ENCODE measurements around the gene CD82. TPM values are rescaled to one million over a fixed set of nuclear protein-coding genes. Genes with fewer than 3 reads are reported as not detected.
"Not testable (repeated sequence)": the region's sequence is repeated elsewhere in the genome, so short reads cannot be mapped to it uniquely, and the experiment has no call there.

The CD82 gene
- total RNA-seq, 1 donor from 2014 or later, result 8.8 TPM

DNA sequence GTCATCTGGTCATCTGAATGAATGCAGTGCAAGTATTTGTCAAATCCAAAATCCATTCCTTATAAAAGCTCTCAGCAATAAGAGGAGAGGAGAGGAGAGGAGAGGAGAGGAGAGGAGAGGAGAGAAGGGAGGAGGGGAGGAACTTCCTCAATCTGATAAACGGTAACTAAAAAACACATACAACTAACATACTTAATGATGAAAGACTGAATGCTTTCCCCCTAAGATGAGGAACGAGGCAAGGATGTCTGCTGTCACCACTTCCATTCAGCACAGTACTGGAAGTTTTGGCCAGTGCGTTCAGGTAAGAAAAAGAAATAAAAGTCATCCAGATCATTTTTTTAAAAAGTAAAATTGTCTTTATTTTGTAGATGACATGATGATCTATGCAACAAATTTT lies 80.4 kb downstream of the CD82 start:
- H3F3A ChIP-seq (ENCODE audit: low read depth), result no peaks in the 10 kb centered on the region
- H2AFZ ChIP-seq (replicated peaks), result no peak overlapping the region
- H3K36me3 Mint-ChIP-seq, result no peaks in the 10 kb centered on the region
- H3K36me3 ChIP-seq, result no peaks in the 10 kb centered on the region
- no peak for DNase-seq (ENCODE audit: low spot score)
- H3K9ac ChIP-seq, result no peak overlapping the region
- H3K27ac Mint-ChIP-seq, result no peak overlapping the region
- H3K79me2 ChIP-seq (ENCODE audit: low read depth), result no peaks in the 10 kb centered on the region
- TF ChIP-seq EZH2phosphoT487 (IDR thresholded peaks at IDR 0.05), result no peak
- TF ChIP-seq, protein P1, sequence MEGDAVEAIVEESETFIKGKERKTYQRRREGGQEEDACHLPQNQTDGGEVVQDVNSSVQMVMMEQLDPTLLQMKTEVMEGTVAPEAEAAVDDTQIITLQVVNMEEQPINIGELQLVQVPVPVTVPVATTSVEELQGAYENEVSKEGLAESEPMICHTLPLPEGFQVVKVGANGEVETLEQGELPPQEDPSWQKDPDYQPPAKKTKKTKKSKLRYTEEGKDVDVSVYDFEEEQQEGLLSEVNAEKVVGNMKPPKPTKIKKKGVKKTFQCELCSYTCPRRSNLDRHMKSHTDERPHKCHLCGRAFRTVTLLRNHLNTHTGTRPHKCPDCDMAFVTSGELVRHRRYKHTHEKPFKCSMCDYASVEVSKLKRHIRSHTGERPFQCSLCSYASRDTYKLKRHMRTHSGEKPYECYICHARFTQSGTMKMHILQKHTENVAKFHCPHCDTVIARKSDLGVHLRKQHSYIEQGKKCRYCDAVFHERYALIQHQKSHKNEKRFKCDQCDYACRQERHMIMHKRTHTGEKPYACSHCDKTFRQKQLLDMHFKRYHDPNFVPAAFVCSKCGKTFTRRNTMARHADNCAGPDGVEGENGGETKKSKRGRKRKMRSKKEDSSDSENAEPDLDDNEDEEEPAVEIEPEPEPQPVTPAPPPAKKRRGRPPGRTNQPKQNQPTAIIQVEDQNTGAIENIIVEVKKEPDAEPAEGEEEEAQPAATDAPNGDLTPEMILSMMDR (IDR thresholded peaks at IDR 0.05), result no peak
- no peak for TF ChIP-seq EZH2 (IDR thresholded peaks at IDR 0.05)
- H3K4me1 ChIP-seq, result no peaks in the 10 kb centered on the region
- peaks cover 5% of the 10 kb centered on the region for H3K9me3 ChIP-seq (ENCODE audit: low read depth)
- H3K9me3 Mint-ChIP-seq, result peaks cover 23% of the 10 kb centered on the region
- no peaks in the 10 kb centered on the region for H4K20me1 ChIP-seq (ENCODE audit: low read depth)
- H3K4me3 ChIP-seq, result no peak overlapping the region
- H3K4me1 Mint-ChIP-seq, result no peaks in the 10 kb centered on the region
- H3K27ac ChIP-seq, result no peak overlapping the region
- H3K4me2 ChIP-seq, result no peak overlapping the region
- no peaks in the 10 kb centered on the region for H3K27me3 Mint-ChIP-seq (ENCODE audit: insufficient read depth, low read depth)
- no peak overlapping the region for H3K4me3 Mint-ChIP-seq
- H3K27me3 ChIP-seq, result no peaks in the 10 kb centered on the region

DNA sequence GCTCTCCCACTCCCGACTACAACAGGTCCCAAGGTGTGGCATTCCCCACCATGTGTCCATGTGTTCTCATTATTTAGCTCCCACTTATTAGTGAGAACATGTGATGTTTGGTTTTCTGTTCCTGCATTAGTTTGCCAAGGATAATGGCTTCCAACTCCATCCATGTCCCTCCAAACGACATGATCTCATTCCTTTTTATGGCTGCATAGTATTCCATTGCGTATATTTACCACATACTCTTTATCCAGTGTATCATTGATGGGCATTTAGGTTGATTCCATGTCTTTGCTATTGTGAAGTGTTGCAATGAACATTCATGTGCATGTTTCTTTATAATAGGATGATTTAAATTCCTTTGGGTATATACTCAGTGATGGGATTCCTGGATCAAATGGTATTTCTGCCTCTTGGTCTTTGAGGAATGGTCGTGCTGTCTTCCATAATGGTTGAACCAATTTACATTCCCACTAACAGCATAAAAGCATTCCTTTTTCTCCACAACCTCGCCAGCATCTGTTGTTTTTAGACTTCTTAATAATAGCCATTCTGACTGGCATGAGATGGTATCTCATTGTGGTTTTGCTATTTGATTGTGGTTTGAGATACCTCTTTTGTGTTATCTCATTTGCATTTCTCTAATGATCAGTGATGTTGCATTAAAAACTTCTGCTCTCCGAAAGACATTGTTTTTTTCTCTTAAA lies 81.9 kb downstream of the CD82 start:
- H3K36me3 ChIP-seq; H3K9me3 ChIP-seq (ENCODE audit: low read depth); DNase-seq (ENCODE audit: low spot score); H3K4me2 ChIP-seq; H3K4me1 ChIP-seq; H3K27me3 ChIP-seq; H3K79me2 ChIP-seq (ENCODE audit: low read depth); H3K27ac ChIP-seq; H3K4me3 ChIP-seq; H3K27ac Mint-ChIP-seq; H3K4me3 Mint-ChIP-seq; H3F3A ChIP-seq (ENCODE audit: low read depth); H2AFZ ChIP-seq (replicated peaks); H3K9ac ChIP-seq; H3K36me3 Mint-ChIP-seq; H4K20me1 ChIP-seq (ENCODE audit: low read depth); H3K27me3 Mint-ChIP-seq (ENCODE audit: insufficient read depth, low read depth): not testable (repeated sequence)
- peaks cover 12% of the 10 kb centered on the region for H3K4me1 Mint-ChIP-seq
- peaks cover 23% of the 10 kb centered on the region for H3K9me3 Mint-ChIP-seq

DNA sequence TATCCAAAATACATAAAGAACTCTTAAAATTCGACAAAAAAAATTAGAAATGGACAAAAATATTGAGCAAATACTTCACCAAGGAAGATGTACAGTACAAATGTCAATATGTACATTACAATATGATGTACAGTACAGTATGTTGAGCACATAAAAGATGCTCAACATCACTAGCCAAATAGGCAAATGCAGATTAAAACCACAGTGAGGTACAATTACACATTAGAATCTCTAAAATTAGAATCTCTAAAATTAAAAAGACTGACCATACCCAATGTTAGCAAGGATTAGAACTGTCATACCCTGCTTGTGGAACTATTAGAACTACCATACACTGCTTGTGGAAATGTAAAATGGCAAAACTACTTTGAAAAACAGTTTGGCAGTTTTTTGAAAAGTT lies 82.6 kb downstream of the CD82 start:
- no peak overlapping the region for H2AFZ ChIP-seq (replicated peaks)
- Mint-ChIP-seq H3K9me3 (peaks cover 18% of the 10 kb centered on the region), H3K27ac (no peak overlapping the region), H3K27me3 (ENCODE audit: insufficient read depth, low read depth) (peaks cover 3% of the 10 kb centered on the region), H3K36me3 (no peaks in the 10 kb centered on the region), H3K4me1 (peaks cover 12% of the 10 kb centered on the region), H3K4me3 (no peak overlapping the region)
- no peaks in the 10 kb centered on the region for H3F3A ChIP-seq (ENCODE audit: low read depth)
- H3K4me1 ChIP-seq, result no peaks in the 10 kb centered on the region
- H3K9me3 ChIP-seq (ENCODE audit: low read depth), result peaks cover 4% of the 10 kb centered on the region
- H3K36me3 ChIP-seq, result no peaks in the 10 kb centered on the region
- no peak for DNase-seq (ENCODE audit: low spot score)
- H3K79me2 ChIP-seq (ENCODE audit: low read depth), result no peaks in the 10 kb centered on the region
- no peak overlapping the region for H3K27ac ChIP-seq
- H3K4me3 ChIP-seq, result no peak overlapping the region
- no peaks in the 10 kb centered on the region for H4K20me1 ChIP-seq (ENCODE audit: low read depth)
- no peaks in the 10 kb centered on the region for H3K27me3 ChIP-seq
- H3K9ac ChIP-seq, result no peak overlapping the region
- H3K4me2 ChIP-seq, result no peak overlapping the region
- no peak for TF ChIP-seq EZH2 (IDR thresholded peaks at IDR 0.05)
- TF ChIP-seq EZH2phosphoT487 (IDR thresholded peaks at IDR 0.05), result no peak
- TF ChIP-seq, protein P1 (IDR thresholded peaks at IDR 0.05), result no peak

DNA sequence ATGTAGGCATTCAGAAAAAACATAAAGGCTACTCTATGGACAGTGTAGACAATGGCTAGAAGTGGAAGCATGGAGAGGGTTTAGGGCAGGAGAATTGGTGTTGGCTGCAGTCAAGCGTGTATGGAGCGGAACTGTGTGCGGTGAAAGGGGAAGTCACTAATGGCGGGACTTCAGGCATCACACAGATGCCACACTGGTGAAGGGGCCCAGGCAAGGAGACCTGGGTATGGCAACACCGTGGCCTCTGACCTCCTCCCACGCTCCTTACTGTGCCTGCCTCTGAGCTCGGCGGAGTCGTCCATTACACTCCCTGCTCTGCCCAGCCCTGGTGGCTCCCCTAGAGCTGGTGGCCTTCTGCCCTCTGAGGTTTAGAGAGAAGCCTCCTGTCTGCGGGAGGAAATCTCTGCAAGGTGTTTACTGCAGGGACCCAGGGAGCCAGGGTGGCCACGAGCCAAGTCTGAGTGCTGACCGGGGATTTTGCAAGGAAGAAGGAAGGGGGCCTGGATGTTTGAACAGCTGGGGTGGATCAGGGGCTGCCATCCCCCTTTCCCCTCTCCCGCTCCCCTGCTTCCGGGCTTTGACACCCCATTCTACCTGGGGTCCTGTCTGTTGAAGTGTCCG lies 86.2 kb downstream of the CD82 start:
- DNase-seq (ENCODE audit: low spot score), result no peak
- Mint-ChIP-seq H3K9me3 (peaks cover 7% of the 10 kb centered on the region), H3K36me3 (no peaks in the 10 kb centered on the region), H3K4me1 (peaks cover 17% of the 10 kb centered on the region), H3K4me3 (no peak overlapping the region), H3K27ac (peak overlapping the region; percentile 60), H3K27me3 (ENCODE audit: insufficient read depth, low read depth) (peaks cover 6% of the 10 kb centered on the region)
- H3K9me3 ChIP-seq (ENCODE audit: low read depth), result no peaks in the 10 kb centered on the region
- H4K20me1 ChIP-seq (ENCODE audit: low read depth), result no peaks in the 10 kb centered on the region
- H3K36me3 ChIP-seq, result no peaks in the 10 kb centered on the region
- no peaks in the 10 kb centered on the region for H3K79me2 ChIP-seq (ENCODE audit: low read depth)
- H3F3A ChIP-seq (ENCODE audit: low read depth), result no peaks in the 10 kb centered on the region
- no peak overlapping the region for H3K4me3 ChIP-seq
- H3K9ac ChIP-seq, result no peak overlapping the region
- no peaks in the 10 kb centered on the region for H3K4me1 ChIP-seq
- no peaks in the 10 kb centered on the region for H3K27me3 ChIP-seq
- no peak overlapping the region for H2AFZ ChIP-seq (replicated peaks)
- H3K27ac ChIP-seq, result no peak overlapping the region
- H3K4me2 ChIP-seq, result no peak overlapping the region
- no peak for TF ChIP-seq EZH2 (IDR thresholded peaks at IDR 0.05)
- TF ChIP-seq, protein P1 (IDR thresholded peaks at IDR 0.05), result no peak
- TF ChIP-seq EZH2phosphoT487 (IDR thresholded peaks at IDR 0.05), result no peak
